GM19099 (cell line): ENCODE data around the gene ITGB6.

Source experiments
- POLR2A ChIP-seq: IDR thresholded peaks from 3 replicates; pipeline ENCODE4 v1.6.1; 2011; ENCODE audit warnings: low read depth; ENCODE audit not compliant: insufficient read length; ENCODE audit errors: extremely low read depth

The ITGB6 gene

GRCh38 chr2:160097326-160097725, 102.7 kb downstream of the ITGB6 start:
- no peak for TF ChIP-seq POLR2A

- no peak for TF ChIP-seq POLR2A
These were observed 103.7 kb downstream of the ITGB6 start for GRCh38 chr2:160096409-160096808.

- no peak for TF ChIP-seq POLR2A
These were observed 107.6 kb downstream of the ITGB6 start for GRCh38 chr2:160092445-160092844.

DNA sequence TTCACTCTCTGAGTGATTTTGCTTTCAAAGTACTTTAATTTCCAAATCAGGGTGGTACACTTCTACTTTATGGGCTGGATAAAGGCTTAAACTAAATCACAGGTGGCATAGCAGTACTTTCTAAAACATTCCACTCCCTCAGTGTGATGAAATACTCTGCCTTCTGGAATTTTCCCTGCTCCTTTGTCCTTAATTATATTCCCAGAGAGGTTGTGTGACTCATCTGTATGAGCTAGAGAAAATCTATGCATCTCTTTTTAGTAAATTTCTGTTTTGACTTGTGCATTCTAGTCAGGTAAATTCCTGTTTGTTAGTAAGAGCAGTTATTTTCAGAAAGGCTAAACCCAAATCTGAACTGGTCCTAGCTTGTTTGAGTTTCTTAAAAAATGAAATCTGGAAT, 108.7 kb downstream of the ITGB6 start:
- no peak for TF ChIP-seq POLR2A

DNA sequence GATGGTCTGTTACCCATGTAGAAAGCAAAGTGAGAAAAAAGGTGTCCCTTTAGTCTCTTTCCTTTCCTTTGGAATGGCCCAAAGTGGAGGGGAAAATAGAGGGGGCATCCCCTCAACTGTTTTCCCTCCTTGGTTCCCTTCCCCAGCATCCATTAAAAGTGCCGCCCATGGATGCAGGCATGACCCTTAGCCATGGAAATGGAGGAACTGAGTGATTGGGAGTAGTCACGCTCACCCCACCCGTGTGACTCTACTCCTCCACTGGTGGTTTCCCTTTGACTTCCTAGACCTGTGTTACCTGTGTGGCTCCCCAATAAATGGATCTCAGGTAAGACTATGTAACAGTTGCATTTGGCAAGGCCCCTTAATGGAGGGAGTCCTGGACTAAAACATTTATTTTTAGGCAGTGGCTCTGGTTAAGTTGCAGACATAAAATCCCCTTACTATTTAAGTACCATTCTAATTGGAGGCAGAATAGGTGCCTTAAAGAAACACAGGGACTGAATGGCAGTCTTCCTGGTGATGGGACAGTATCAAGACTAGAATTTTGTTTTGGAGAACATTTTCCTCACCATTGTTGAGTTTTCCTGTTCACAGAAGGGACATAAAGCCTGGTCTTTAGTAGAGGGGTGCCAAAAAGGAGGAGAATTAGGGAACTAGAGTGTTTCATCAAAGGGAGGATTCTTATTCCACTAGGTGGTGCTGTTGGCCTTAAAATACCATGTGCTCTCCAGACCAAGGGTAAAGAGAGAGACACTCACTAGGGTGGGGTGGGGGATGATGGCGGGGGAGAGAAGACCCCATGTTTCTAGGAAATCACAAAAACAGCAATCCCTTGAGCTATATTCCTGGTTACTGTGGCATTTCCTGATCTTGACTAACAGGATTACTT, 112.0 kb downstream of the ITGB6 start:
- TF ChIP-seq POLR2A = no peak

DNA sequence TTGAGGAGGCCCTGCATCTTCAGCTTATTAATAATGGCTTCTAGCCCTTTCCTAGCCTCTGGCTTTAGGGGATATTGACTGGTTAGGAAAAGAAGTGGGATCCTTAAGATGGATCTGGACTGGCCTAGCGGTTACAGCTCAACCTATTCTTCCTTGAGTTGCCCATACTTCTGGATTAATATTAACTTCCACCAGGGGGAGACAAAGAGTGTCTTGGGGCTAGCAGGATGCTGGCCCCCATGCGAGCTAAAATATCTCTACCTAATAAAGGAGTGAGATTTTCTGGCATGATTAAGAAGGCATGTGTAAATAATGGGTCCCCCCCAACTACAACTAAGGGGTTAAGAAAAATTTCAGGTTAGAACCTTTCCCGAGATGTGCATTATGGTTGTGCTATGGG, 114.4 kb downstream of the ITGB6 start:
- TF ChIP-seq POLR2A = no peak

GRCh38 chr2:160077912-160078810, 121.9 kb downstream of the ITGB6 start:
- TF ChIP-seq POLR2A = no peak

GRCh38 chr2:160076914-160077313, 123.2 kb downstream of the ITGB6 start:
- no peak for TF ChIP-seq POLR2A

DNA sequence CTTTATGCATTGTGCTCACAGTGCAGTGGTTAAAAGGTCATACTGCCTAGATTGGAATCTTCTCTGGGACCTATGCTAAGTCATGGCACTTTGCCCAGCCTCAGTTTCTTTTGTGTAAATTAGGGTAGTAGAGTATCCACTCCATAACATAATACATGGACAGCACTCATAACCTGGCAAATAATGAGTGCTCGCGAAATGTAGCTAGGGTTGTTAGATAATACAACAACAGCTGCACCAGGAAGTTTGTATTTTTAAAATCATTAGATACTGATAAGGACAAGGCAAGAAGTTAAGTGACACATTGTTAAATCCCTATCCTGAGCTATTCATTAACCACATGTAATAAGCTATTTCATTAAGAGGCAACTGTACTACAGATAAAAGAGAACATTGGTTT, 123.8 kb downstream of the ITGB6 start:
- no peak for TF ChIP-seq POLR2A

DNA sequence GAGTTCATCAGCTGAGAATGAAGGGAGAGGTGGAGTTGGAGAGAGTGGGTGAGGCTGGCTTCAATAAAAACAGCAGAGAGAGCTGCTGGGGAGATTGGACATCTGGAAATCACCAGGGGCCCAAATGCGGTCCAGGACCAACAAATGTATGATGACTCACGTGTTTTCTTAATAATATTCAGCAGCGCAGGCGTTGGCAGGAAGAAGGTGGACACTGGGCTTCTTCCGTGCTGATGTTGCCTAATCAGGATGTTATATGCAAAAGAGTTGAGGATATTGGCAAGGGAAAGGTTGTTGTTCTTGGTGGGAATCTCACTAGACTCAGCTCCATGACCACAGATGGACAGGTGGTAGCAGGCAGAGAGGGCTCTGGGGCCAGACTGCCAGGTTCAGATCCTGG, 124.9 kb downstream of the ITGB6 start:
- TF ChIP-seq POLR2A = no peak

- TF ChIP-seq POLR2A = no peak
These were observed 126.7 kb downstream of the ITGB6 start for GRCh38 chr2:160073284-160073888.

DNA sequence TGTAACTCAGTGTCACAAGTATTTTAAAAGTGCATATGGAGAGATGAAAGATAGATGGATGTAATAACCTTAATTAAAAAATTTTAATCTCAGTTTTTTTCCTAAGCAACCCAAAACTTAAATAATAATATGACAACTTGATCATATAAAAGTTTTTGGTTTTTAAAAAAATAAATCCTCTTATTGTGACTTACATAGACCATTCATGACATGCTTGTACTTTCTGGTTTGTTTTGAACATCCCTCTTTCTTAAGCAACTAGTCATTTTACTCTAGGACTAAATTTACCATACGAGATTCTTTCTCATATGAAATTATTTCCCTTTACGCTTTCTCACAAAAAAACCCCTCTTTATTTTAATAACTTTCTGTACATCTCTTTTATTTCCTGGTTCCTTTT, 131.2 kb downstream of the ITGB6 start:
- TF ChIP-seq POLR2A = no peak

GRCh38 chr2:160064916-160065315, 135.2 kb downstream of the ITGB6 start:
- TF ChIP-seq POLR2A = no peak

DNA sequence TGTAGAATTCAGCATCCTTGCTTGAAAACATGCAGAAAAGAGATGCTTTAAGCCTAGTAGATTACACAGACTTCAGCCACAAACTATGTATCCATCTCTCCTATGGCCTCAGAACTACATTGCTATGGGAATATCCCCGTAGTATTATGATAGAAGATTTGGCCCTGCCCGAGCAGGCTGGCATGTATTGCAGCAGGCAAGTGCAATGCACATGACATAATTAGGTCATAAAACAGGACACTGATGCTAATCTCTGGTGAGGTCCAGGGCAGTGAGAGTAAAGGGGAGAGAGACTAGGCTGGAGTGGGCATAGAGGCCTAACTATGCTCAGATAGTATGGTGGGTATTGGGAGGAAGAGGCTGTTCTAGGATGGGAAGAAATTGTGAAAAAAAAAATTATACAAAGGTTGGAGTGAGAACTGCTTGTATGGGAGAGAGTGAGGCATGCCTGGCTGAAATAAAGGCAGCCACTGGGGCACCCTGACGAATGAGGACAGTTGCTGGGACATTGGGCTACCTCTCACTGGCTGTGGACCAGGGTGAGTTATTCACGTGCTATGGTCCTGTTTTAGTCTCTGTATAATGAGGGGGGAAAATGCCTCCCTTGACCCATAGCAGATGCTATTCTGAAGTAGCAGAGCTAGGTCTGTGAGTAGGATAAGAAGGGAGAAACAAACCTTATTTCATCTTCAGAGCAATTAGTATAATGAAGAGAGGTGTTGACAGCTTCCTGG, 136.0 kb downstream of the ITGB6 start:
- no peak for TF ChIP-seq POLR2A

GRCh38 chr2:160063271-160063670, 136.8 kb downstream of the ITGB6 start:
- no peak for TF ChIP-seq POLR2A

- TF ChIP-seq POLR2A = no peak
These were observed 137.6 kb downstream of the ITGB6 start, which contains the start of gene PLA2R1 for GRCh38 chr2:160062292-160063005. PLA2R1 (minus strand) TSS chr2:160062615; CDS start chr2:160062403, 212 bp downstream.
